NCI-H524 treated with DMSO at 0.1 percent for 48 hours (cell line): Measurements from ENCODE around the gene INSRR.

Experiments used
- DNase-seq: peaks from one replicate; lab custom pipeline; 2025; lab: John Stamatoyannopoulos, UW

The INSRR gene

GRCh38 chr1:156848461-156849150 is 10.3 kb downstream of the INSRR start:
- DNase-seq, result no peak

- no peak for DNase-seq
Observed at GRCh38 chr1:156847591-156848460, 11.1 kb downstream of the INSRR start.

DNA sequence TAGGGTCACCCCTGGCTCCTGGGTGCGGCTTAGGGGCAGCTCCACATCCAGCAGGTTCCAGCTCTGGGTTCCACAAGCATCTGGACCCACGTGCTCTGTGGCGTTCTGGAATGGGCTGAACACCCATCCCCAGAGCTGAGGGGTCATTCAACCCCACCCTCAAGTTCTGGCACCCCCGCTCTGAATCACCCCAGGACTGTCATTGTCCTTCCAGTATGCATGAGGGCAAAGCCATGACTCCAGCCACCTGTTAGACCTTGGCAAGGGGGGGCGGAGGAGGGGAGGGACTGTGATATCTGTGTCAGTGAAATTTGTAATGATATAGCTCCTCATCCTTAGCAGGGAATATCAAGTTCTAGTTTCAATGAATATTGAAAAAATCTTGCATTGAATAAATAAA is 12.3 kb downstream of the INSRR start:
- no peak for DNase-seq

DNA sequence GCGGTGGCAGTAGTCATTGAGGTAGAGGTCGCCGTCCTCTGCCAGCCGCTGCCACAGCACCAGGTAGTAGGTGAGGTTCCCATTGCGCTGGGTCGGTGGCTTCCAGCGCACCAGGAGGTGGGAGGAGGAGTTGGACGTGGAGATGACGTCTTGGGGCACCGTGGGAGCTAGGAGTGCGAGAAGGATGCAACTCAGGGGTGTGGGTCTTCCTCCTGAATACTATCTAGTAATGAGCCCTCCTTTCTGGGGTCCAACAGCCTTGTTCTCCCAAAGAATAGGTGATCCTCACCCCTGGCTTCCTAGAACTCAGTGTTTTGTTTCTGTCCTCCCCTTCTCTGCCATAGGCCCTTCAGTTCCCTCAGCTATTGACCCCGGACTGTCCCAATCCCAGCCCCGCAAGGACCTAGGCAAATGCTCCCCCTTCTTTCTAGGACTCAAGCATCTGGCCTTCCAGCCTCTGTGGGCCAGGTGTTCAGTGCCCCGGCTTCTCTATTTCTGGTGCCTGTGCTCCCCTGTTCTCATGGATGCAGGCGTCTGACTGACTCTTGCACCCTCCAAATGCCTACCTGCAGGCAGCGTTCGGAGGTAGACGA is 12.9 kb downstream of the INSRR start:
- DNase-seq, result no peak

- DNase-seq, result no peak
Observed at GRCh38 chr1:156845055-156845952, 13.6 kb downstream of the INSRR start.

- DNase-seq, result no peak
Observed at GRCh38 chr1:156844638-156845037, 14.3 kb downstream of the INSRR start.

DNA sequence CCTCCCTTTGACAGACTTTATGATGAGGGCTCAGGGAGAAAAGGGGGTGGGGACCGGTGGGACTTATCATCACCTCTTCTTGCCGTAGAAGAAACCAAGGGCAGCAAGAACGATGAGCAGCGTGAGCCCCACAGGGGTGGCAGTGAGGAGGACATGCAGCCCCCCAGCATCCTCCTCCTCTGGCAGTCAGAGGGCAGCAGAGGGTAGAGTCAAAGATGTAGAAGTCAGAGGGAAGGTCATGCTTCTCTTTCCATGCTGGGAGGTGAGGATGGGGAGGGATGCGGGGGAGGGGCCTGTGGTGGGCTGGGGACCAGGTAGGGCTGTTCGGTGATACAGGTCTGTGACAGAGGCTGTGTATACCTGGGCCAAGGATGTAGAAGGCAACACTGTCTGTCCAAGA is 14.8 kb downstream of the INSRR start:
- DNase-seq, result no peak

- no peak for DNase-seq
Observed at GRCh38 chr1:156842618-156843300, 16.2 kb downstream of the INSRR start.

DNA sequence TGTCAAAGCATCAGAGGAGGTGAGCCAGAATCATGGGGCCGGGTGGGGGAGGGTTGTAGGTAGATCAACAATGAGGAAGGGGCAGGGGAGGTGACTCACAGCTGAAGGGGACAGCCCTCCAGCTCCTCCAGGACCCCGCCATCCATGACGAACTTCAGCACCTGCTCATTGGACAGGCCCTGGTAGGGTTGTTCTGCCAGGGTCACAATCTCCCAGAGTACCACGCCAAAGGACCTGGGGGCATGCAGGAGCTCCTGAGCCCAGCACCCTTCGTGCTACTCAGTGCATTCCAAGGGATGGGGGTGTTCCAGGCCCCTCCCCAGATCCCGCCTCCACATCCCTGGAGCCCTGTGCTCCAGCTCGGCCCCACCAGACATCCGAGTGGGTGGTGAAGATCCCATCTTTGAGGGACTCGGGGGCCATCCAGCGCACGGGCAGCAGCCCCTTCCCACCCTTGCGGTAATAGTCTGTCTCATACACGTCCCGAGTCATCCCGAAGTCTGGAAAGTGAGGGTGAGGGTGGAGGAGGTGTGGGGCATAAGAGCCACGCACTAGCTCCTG is 17.5 kb downstream of the INSRR start:
- DNase-seq, result no peak

- no peak for DNase-seq
Observed at GRCh38 chr1:156840898-156841279, 18.0 kb downstream of the INSRR start.

GRCh38 chr1:156840186-156840897 is 18.6 kb downstream of the INSRR start:
- DNase-seq, result no peak

DNA sequence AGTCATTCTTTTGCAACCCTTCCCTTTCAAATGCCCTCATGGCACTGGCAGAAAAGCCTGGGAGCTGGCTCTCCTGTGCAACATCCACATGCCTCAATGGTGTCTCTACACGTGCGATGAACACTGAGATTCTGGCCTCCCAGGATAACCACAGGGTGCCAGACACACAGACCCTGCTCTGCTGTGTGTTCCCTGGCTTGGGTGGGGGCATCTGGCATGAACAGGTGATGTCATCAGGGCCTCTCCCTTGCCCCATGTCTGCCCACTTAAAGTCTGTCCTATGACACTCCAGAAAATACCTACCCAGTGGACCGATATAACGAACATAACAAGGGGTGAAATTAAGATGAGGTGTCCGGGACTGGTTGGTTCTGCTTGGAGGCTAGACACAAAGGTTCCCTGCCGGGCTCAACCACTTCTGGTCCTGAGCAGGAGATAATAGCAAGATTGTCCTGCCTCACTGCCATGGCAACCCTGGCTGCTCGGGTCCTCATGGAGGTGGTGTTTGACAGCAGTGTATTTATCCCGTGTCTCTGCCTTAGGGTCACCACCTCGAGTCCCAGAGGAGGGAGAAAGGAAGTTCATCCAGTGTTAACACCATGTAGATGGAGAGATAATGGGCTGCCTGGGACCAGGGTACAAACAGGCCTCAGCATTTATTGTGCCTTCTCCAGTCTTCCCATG is 19.3 kb downstream of the INSRR start:
- no peak for DNase-seq

DNA sequence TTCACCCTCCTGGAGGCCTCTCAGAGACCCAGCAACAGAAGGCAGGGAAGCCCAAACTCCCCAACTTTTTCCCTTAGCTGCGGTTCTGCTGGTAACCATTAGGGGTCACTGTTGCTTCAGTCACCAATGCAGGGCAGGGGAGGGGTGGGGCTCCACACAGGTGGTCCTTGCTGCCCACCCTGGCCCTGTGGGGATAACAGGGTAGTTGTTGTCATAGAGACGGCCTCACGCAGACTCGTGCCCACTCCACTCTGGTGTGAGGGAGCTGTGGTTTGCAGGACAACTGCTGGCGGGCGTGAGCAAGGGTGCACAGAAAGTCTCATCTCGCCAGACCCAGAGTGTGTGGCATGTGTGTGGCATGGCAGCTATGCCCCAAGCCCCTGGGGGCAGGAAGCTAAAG is 19.9 kb downstream of the INSRR start:
- no peak for DNase-seq

GRCh38 chr1:156836892-156837291 is 22.0 kb downstream of the INSRR start:
- DNase-seq, result no peak

DNA sequence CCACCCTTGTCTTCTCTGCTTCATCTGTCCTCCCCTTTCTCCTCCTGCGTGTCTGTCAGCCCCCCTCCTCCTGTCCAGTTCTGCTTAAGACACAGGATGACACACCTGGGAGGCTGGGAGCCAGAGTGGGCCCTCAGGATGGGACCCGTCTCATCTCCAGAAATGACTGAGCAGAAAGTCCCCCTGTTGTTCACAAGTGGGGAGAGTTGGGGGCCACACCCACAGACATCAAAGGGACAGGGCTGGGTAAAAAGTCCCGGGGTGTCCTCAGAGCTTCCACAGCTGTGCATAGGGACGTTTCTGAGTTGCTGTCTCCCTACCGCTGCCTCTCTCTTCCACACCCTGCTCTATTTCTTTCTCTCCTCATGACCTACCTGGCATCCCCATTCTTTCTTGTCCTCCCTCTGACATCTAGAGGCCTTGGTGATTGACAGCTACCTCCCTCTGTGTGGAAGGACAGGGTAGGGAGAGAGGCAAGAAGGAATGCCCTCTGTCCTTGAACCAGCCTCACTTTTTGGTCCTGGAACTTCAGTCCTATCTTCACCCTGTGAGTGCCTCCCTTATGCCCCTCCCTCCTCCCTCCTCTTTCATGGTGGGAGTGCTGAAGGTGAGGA is 22.8 kb downstream of the INSRR start:
- DNase-seq, result no peak

DNA sequence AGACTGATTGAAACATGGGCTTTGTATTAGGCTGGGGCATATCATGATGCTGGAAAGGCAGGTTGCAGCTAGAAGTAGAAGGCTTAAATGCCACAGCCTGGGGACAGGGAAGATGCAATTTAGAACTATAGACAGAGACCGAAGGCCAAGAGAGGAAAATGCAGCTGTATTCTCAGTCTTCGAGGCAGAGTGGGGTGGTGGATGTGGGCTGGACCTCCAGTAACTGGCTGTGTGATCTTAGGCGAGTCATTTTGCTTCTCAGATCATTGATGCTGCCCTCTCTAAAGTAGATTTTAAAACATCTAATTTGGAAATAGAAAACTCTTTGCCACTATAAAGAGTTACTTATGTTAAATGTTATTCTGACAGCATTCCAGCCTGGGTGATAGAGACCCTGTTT is 24.6 kb downstream of the INSRR start:
- DNase-seq, result no peak

DNA sequence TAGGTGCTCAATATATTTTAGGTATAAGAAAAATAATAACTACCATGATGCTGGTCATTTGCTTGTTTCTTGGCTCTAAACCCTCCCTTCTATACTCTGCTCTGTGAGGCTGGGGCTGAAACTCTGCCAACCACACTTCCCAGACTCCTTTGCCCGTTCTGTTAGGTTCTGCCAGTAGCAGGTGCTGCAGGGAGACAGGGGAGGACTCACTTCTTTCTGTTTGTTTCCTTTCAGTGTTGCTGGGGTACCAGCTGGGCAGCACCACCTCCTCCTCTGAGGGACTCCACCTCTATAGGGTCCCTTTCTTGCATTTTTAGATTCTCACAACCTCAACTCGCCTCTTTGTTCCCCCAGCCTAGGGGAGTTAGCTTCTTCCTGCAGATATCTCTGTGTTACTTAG is 25.3 kb downstream of the INSRR start:
- no peak for DNase-seq

DNA sequence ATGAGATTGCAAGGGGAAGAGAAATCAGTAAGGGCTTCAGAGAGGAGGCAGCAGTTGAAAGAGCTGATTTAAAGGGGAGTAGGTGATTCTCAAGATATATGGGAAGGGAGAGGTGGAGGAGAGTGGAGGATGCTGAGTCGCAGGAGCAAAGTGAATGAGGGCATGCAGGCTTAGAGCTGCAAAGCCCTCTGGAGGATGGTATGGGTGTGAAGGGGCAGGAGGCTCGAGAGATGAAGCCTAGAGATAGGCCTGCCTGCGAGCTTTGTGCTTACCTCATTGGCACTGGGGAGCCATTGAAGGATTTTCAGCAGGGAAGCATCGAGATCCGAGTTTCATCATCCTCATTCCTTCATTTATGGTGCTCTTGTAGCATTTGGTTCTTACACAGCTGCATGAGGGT is 26.5 kb downstream of the INSRR start:
- no peak for DNase-seq

DNA sequence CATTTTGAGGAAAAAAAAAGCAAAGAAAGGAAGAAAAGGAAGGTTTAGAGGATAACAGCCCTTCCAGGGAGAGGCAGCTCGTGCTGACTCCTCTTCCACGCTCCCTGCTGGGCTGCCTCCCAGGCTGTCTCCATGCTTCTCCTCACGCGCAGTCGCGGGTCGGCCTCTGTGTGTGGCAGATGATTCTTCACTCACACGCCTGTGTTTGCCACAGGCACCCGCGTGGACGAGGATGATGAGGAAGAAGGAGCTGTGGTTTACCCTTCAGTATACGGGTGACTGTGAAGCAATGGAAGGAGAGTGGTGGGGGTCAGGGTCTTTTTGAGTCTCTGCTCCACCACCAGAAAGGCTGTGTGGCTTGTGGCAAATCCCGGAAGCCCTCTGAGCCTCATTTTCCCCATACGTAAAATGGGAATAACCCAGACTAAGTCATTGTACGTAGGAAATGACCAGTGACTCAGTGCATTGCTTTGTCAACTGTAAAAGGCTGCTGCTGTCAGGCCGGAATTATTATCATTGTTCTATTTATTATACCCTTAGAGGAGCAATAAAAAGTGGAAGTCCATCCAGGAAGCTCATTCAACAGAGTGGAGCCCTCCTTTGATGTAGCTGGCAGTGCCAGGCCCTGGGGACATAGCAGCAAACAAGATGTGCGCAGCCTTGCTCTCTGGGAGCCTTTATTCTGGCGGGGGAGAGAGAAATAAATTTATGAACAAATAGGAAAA is 30.4 kb downstream of the INSRR start:
- DNase-seq, result no peak
